ENCODE results near the gene GZMA. TPM values are rescaled to one million over a fixed set of nuclear protein-coding genes. Genes with fewer than 3 reads are reported as not detected.

GZMA gene
- polyA plus RNA-seq (2013, experiment 1 of 2): not detected
- not detected for polyA plus RNA-seq (2013, experiment 2 of 2)

DNA sequence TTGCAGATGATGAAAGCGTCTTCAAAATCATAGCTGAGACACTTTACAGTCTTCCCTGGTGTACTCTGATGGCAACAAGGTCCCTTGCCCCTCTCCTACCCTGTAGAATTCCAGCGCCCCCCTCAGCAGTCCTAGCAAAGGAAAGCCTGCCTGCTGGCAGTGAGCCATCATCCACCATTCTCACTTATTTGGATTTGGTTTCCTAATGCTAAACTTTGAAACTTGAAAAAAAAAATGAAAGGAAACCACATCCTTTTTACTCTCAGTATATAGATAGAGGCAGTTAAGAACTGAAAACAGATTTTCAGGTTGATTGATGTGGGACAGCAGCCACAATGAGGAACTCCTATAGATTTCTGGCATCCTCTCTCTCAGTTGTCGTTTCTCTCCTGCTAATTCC is at the start of gene GZMA:
GZMA (plus strand) TSS at position 299 of the 400 bp plus-strand sequence; CDS start at position 336, 37 bp downstream.
- Histone ChIP-seq H3K27ac (ENCODE audit: low read length, poor library complexity, severe bottlenecking) (no peak within 1 kb of the TSS), H3K4ac (ENCODE audit: low read depth in 1 of 2, low read length in 2 of 2) (no peak within 1 kb of the TSS), H3K4me3 (ENCODE audit: insufficient read depth in 1 of 2, low read depth in 1 of 2, low read length in 2 of 2) (no peak within 1 kb of the TSS), H2BK5ac (ENCODE audit: low read depth, low read length, poor library complexity, severe bottlenecking) (no peak within 1 kb of the TSS), H2AK5ac (ENCODE audit: low read length, severe bottlenecking) (no peak within 1 kb of the TSS), H2BK120ac (ENCODE audit: low read depth, low read length) (no peak within 1 kb of the TSS), H3K79me1 (replicated peaks; ENCODE audit: low read length, poor library complexity, severe bottlenecking) (no peaks in the 10 kb centered on the region), H3K9me3 (ENCODE audit: control insufficient read depth, low read length) (peaks cover 5% of the 10 kb centered on the region), H3K14ac (ENCODE audit: low read length in 2 of 2) (no peak within 1 kb of the TSS), H3K36me3 (ENCODE audit: control insufficient read depth in 1 of 2, insufficient read depth in 2 of 2, low read depth in 1 of 2, low read length in 2 of 2) (no peaks in the 10 kb centered on the region), H3K9ac (ENCODE audit: low read length) (no peak within 1 kb of the TSS), H3K27me3 (ENCODE audit: control insufficient read depth in 1 of 2, insufficient read depth in 1 of 2, low read length in 2 of 2) (no peaks in the 10 kb centered on the region), H4K91ac (ENCODE audit: low read length) (no peak within 1 kb of the TSS), H2BK15ac (ENCODE audit: low read depth, poor library complexity, severe bottlenecking) (no peak within 1 kb of the TSS), H3K18ac (ENCODE audit: low read depth in 1 of 2, low read length in 2 of 2) (no peak within 1 kb of the TSS), H2AFZ (ENCODE audit: low read depth, low read length) (no peak within 1 kb of the TSS), H3K23ac (ENCODE audit: low read length in 2 of 2) (no peak within 1 kb of the TSS), H2BK12ac (ENCODE audit: low read length in 2 of 2) (no peak within 1 kb of the TSS), H3K4me1 (ENCODE audit: control insufficient read depth, insufficient read depth, low read depth, low read length) (no peaks in the 10 kb centered on the region), H4K8ac (ENCODE audit: low read length) (no peak within 1 kb of the TSS), H3K4me2 (ENCODE audit: low read length, poor library complexity, severe bottlenecking) (no peak within 1 kb of the TSS)
- 81% methylated on average over 2 of the region's 3 CpGs for WGBS
- DNase-seq: no peak

GRCh38 chr5:55055183-55055582 is 47.3 kb upstream of the GZMA start:
- H3K14ac ChIP-seq (ENCODE audit: low read length in 2 of 2): no peak overlapping the region
- H3K27me3 ChIP-seq (ENCODE audit: control insufficient read depth in 1 of 2, insufficient read depth in 1 of 2, low read length in 2 of 2): no peaks in the 10 kb centered on the region
- DNase-seq: no peak
- no peak overlapping the region for H3K23ac ChIP-seq (ENCODE audit: low read length in 2 of 2)
- no peaks in the 10 kb centered on the region for H3K4me1 ChIP-seq (ENCODE audit: control insufficient read depth, insufficient read depth, low read depth, low read length)
- no peak overlapping the region for H3K4me2 ChIP-seq (ENCODE audit: low read length, poor library complexity, severe bottlenecking)
- H4K8ac ChIP-seq (ENCODE audit: low read length): no peak overlapping the region
- no peak overlapping the region for H3K9ac ChIP-seq (ENCODE audit: low read length)
- H3K4me3 ChIP-seq (ENCODE audit: insufficient read depth in 1 of 2, low read depth in 1 of 2, low read length in 2 of 2): no peak overlapping the region
- 82% methylated on average over 1 of the region's 2 CpGs for WGBS
- H2AFZ ChIP-seq (ENCODE audit: low read depth, low read length): no peak overlapping the region
- H2BK120ac ChIP-seq (ENCODE audit: low read depth, low read length): no peak overlapping the region
- no peak overlapping the region for H2BK15ac ChIP-seq (ENCODE audit: low read depth, poor library complexity, severe bottlenecking)
- peaks cover 11% of the 10 kb centered on the region for H3K9me3 ChIP-seq (ENCODE audit: control insufficient read depth, low read length)
- no peak overlapping the region for H3K27ac ChIP-seq (ENCODE audit: low read length, poor library complexity, severe bottlenecking)
- no peak overlapping the region for H4K91ac ChIP-seq (ENCODE audit: low read length)
- no peaks in the 10 kb centered on the region for H3K36me3 ChIP-seq (ENCODE audit: control insufficient read depth in 1 of 2, insufficient read depth in 2 of 2, low read depth in 1 of 2, low read length in 2 of 2)
- H2AK5ac ChIP-seq (ENCODE audit: low read length, severe bottlenecking): no peak overlapping the region
- no peaks in the 10 kb centered on the region for H3K79me1 ChIP-seq (replicated peaks; ENCODE audit: low read length, poor library complexity, severe bottlenecking)
- H3K4ac ChIP-seq (ENCODE audit: low read depth in 1 of 2, low read length in 2 of 2): no peak overlapping the region
- no peak overlapping the region for H2BK12ac ChIP-seq (ENCODE audit: low read length in 2 of 2)
- no peak overlapping the region for H3K18ac ChIP-seq (ENCODE audit: low read depth in 1 of 2, low read length in 2 of 2)
- no peak overlapping the region for H2BK5ac ChIP-seq (ENCODE audit: low read depth, low read length, poor library complexity, severe bottlenecking)

- Histone ChIP-seq H3K9ac (ENCODE audit: low read length) (no peak overlapping the region), H3K4ac (ENCODE audit: low read depth in 1 of 2, low read length in 2 of 2) (no peak overlapping the region), H4K91ac (ENCODE audit: low read length) (no peak overlapping the region), H3K27ac (ENCODE audit: low read length, poor library complexity, severe bottlenecking) (no peak overlapping the region), H3K23ac (ENCODE audit: low read length in 2 of 2) (no peak overlapping the region), H3K36me3 (ENCODE audit: control insufficient read depth in 1 of 2, insufficient read depth in 2 of 2, low read depth in 1 of 2, low read length in 2 of 2) (no peaks in the 10 kb centered on the region), H2AFZ (ENCODE audit: low read depth, low read length) (no peak overlapping the region), H3K4me2 (ENCODE audit: low read length, poor library complexity, severe bottlenecking) (no peak overlapping the region), H3K14ac (ENCODE audit: low read length in 2 of 2) (no peak overlapping the region), H3K4me1 (ENCODE audit: control insufficient read depth, insufficient read depth, low read depth, low read length) (no peaks in the 10 kb centered on the region), H2BK120ac (ENCODE audit: low read depth, low read length) (no peak overlapping the region), H3K27me3 (ENCODE audit: control insufficient read depth in 1 of 2, insufficient read depth in 1 of 2, low read length in 2 of 2) (peaks cover 0 to 5% of the 10 kb centered on the region in 2 experiments), H3K18ac (ENCODE audit: low read depth in 1 of 2, low read length in 2 of 2) (no peak overlapping the region), H4K8ac (ENCODE audit: low read length) (no peak overlapping the region), H3K4me3 (ENCODE audit: insufficient read depth in 1 of 2, low read depth in 1 of 2, low read length in 2 of 2) (no peak overlapping the region), H3K79me1 (replicated peaks; ENCODE audit: low read length, poor library complexity, severe bottlenecking) (no peaks in the 10 kb centered on the region), H3K9me3 (ENCODE audit: control insufficient read depth, low read length) (no peaks in the 10 kb centered on the region), H2BK12ac (ENCODE audit: low read length in 2 of 2) (no peak overlapping the region), H2BK5ac (ENCODE audit: low read depth, low read length, poor library complexity, severe bottlenecking) (no peak overlapping the region), H2AK5ac (ENCODE audit: low read length, severe bottlenecking) (no peak overlapping the region), H2BK15ac (ENCODE audit: low read depth, poor library complexity, severe bottlenecking) (no peak overlapping the region)
- WGBS: 89% methylated on average over 8 of the region's 9 CpGs
- no peak for DNase-seq
Observed at GRCh38 chr5:55062039-55062779, 40.2 kb upstream of the GZMA start.

- no peak overlapping the region for H2BK5ac ChIP-seq (ENCODE audit: low read depth, low read length, poor library complexity, severe bottlenecking)
- no peaks in the 10 kb centered on the region for H3K79me1 ChIP-seq (replicated peaks; ENCODE audit: low read length, poor library complexity, severe bottlenecking)
- no peak overlapping the region for H2AK5ac ChIP-seq (ENCODE audit: low read length, severe bottlenecking)
- H4K8ac ChIP-seq (ENCODE audit: low read length): no peak overlapping the region
- H3K9ac ChIP-seq (ENCODE audit: low read length): no peak overlapping the region
- H3K23ac ChIP-seq (ENCODE audit: low read length in 2 of 2): no peak overlapping the region
- H2BK15ac ChIP-seq (ENCODE audit: low read depth, poor library complexity, severe bottlenecking): no peak overlapping the region
- H3K18ac ChIP-seq (ENCODE audit: low read depth in 1 of 2, low read length in 2 of 2): no peak overlapping the region
- peaks cover 0 to 5% of the 10 kb centered on the region in 2 experiments for H3K27me3 ChIP-seq (ENCODE audit: control insufficient read depth in 1 of 2, insufficient read depth in 1 of 2, low read length in 2 of 2)
- H2AFZ ChIP-seq (ENCODE audit: low read depth, low read length): no peak overlapping the region
- H3K27ac ChIP-seq (ENCODE audit: low read length, poor library complexity, severe bottlenecking): no peak overlapping the region
- no peak overlapping the region for H3K4ac ChIP-seq (ENCODE audit: low read depth in 1 of 2, low read length in 2 of 2)
- H3K14ac ChIP-seq (ENCODE audit: low read length in 2 of 2): no peak overlapping the region
- 54% methylated on average over 2 of the region's 5 CpGs for WGBS
- H3K36me3 ChIP-seq (ENCODE audit: control insufficient read depth in 1 of 2, insufficient read depth in 2 of 2, low read depth in 1 of 2, low read length in 2 of 2): no peaks in the 10 kb centered on the region
- no peak overlapping the region for H2BK120ac ChIP-seq (ENCODE audit: low read depth, low read length)
- DNase-seq: no peak
- no peak overlapping the region for H2BK12ac ChIP-seq (ENCODE audit: low read length in 2 of 2)
- H3K9me3 ChIP-seq (ENCODE audit: control insufficient read depth, low read length): no peaks in the 10 kb centered on the region
- no peak overlapping the region for H3K4me3 ChIP-seq (ENCODE audit: insufficient read depth in 1 of 2, low read depth in 1 of 2, low read length in 2 of 2)
- H4K91ac ChIP-seq (ENCODE audit: low read length): no peak overlapping the region
- no peaks in the 10 kb centered on the region for H3K4me1 ChIP-seq (ENCODE audit: control insufficient read depth, insufficient read depth, low read depth, low read length)
- H3K4me2 ChIP-seq (ENCODE audit: low read length, poor library complexity, severe bottlenecking): no peak overlapping the region
Observed at GRCh38 chr5:55063220-55063863, 39.1 kb upstream of the GZMA start.
